Activated CD4-positive, alpha-beta memory T cell treated with anti-CD3 and anti-CD28 coated beads, Interleukin-2, amount 10 ng/mL, durations not matched to agents 7 days and 5 days (primary cell): ENCODE results near the gene TEK. TPM values are rescaled to one million over a fixed set of nuclear protein-coding genes. Genes with fewer than 3 reads are reported as not detected.
"Not testable (repeated sequence)": the region's sequence is repeated elsewhere in the genome, so short reads cannot be mapped to it uniquely, and the experiment has no call there.

Source experiments
- CTCF ChIA-PET: fragments of 350-600 bp; sonication (Branson Sonifier 250); formaldehyde crosslinking; loops from one replicate; lab custom pipeline; 2021; ENCODE audit warnings: antibody characterized with exemption, inconsistent platforms; lab: Charles Lee
- POLR2A ChIA-PET: fragments of 350-600 bp; sonication (Branson Sonifier 250); formaldehyde crosslinking; loops from one replicate; lab custom pipeline; 2021; ENCODE audit warnings: antibody characterized with exemption; lab: Charles Lee
- DNase-seq: peaks from one replicate; pipeline ENCODE4 v3.0.0-alpha.2; 2020
- H3K27ac Mint-ChIP-seq: one replicate; pipeline ENCODE4 v1.8.0; 2021; ENCODE audit warnings: mild to moderate bottlenecking, mixed read lengths
- H3K27me3 Mint-ChIP-seq: one replicate; pipeline ENCODE4 v1.8.0; 2021; ENCODE audit warnings: mixed read lengths
- H3K36me3 Mint-ChIP-seq: one replicate; pipeline ENCODE4 v1.8.0; 2021; ENCODE audit warnings: low read depth, mixed read lengths
- H3K4me1 Mint-ChIP-seq: one replicate; pipeline ENCODE4 v1.8.0; 2021; ENCODE audit warnings: mixed read lengths
- H3K4me3 Mint-ChIP-seq: one replicate; pipeline ENCODE4 v1.8.0; 2021; ENCODE audit warnings: mild to moderate bottlenecking, mixed read lengths
- H3K9me3 Mint-ChIP-seq: one replicate; pipeline ENCODE4 v1.8.0; 2021; ENCODE audit warnings: mixed read lengths
- total RNA-seq, 2 experiments: library from RNA; stranded (reverse); gene quantifications; one replicate each; pipeline ENCODE4 v1.2.3, GENCODE V29; 2021

The TEK gene
- total RNA-seq, 2 experiments from 2014 or later: not detected

DNA sequence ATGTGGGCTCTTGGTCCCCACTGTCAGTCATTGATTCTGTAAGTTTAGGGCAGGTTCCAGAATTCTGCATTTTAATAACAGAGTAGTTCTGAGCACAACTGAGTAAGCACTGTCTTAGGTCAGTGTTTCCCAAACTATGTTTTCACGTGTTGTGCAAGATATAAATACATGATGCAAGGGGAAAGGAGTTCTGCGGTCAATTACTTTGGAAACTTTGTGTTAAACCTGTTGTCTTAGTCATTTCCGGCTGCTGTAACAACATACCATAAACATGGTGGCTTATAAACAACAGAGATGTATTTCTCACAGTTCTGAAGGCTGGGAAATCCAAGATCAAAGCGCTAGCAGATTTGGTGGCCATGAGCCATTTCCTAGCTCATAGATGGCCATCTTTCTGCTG is 118.2 kb downstream of the TEK start:
- Mint-ChIP-seq H3K27me3 (no peaks in the 10 kb centered on the region), H3K27ac (no peak overlapping the region), H3K4me1 (no peaks in the 10 kb centered on the region), H3K36me3 (no peaks in the 10 kb centered on the region), H3K9me3 (no peaks in the 10 kb centered on the region), H3K4me3 (no peak overlapping the region)
- ChIA-PET POLR2A (no interaction called here), CTCF (no interaction called here)
- no peak for DNase-seq

DNA sequence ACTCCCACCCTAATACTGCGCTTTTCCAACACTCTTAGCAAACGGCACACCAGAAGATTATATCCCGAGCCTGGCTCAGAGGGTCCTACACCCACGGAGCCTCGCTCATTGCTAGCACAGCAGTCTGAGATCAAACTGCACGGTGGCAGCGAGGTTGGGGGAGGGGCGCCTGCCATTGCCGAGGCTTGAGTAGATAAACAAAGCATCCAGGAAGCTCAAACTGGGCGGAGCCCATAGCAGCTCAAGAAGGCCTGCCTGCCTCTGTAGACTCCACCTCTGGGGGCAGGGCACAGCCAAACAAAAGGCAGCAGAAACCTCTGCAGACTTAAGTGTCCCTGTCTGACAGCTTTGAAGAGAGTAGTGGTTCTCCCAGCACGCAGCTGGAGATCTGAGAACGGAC is 130.6 kb downstream of the TEK start:
- DNase-seq, H3K4me1 Mint-ChIP-seq, CTCF ChIA-PET, H3K9me3 Mint-ChIP-seq, POLR2A ChIA-PET, H3K36me3 Mint-ChIP-seq, H3K27ac Mint-ChIP-seq, H3K27me3 Mint-ChIP-seq, H3K4me3 Mint-ChIP-seq: not testable (repeated sequence)

DNA sequence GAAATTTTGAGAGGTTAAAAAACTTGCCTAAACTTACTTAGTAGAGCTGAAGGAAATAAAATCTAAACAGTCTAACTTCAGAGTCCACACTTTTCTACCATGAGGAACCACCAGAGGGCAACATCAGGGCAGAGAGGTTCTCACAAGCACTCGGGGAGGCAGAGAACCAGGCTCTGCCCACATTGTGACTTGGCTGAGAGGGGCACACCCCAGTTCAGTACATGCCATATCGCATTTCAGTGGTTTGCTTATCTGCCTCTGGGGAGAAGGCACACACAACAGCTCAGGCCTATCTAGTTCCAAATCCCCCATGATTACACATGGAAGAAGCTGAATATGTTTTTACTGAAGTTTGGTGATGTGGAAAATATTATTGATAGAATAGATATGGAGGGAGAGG is 138.7 kb downstream of the TEK start:
- ChIA-PET CTCF (interaction anchor here (1.6 kb wide), 1 partner anchor 16 kb away, joined by 3 read pairs; no protein-coding TSS in a partner anchor), POLR2A (no interaction called here)
- Mint-ChIP-seq H3K4me1 (no peaks in the 10 kb centered on the region), H3K36me3 (no peaks in the 10 kb centered on the region), H3K27ac (no peak overlapping the region), H3K9me3 (no peaks in the 10 kb centered on the region), H3K27me3 (peaks cover 7% of the 10 kb centered on the region), H3K4me3 (no peak overlapping the region)
- no peak for DNase-seq

DNA sequence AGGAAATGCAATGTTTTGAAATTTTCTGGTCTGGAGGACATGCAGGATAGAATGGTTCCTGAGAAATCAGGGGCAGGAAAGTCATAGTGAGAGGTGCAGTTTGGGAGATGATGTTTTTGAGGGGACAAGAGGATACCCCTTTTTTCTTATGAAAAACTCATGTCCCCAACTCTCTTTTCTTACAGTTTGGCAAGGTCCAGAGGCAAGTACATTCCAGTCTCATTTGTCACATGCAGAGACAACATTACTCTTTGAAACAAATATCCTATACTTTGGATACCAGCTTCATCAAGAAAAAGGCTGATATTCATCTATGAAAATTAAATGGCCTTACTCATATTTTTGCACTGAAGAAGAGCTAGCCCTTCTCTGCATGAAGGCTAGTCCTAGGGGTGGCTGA is 139.7 kb downstream of the TEK start:
- no peak overlapping the region for H3K27ac Mint-ChIP-seq
- no peak overlapping the region for H3K4me3 Mint-ChIP-seq
- CTCF ChIA-PET: interaction anchor here (1.6 kb wide), 1 partner anchor 15 kb away, joined by 3 read pairs; no protein-coding TSS in a partner anchor
- POLR2A ChIA-PET: no interaction called here
- no peak for DNase-seq
- H3K4me1 Mint-ChIP-seq: no peaks in the 10 kb centered on the region
- peaks cover 5% of the 10 kb centered on the region for H3K27me3 Mint-ChIP-seq
- H3K36me3 Mint-ChIP-seq: no peaks in the 10 kb centered on the region
- H3K9me3 Mint-ChIP-seq: no peaks in the 10 kb centered on the region

DNA sequence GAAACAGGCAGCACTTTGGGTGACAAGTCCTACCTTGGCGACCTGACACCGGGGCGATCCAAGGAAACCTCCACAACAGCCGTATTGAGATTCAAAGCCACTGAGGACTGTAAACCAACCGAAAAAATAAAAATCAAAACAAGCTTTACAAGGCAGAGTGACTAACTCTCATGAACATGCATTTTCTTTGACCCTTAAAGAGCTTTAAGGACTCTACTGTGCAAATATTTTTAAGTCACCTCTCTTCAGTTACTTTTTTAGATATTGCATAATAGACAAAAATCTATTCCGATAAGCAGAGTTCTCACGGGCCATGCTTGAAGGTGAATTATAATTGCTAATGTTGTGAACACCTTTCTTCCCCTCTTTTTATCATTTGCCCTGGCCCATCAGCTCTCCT is 149.6 kb downstream of the TEK start:
- Mint-ChIP-seq H3K27ac (no peak overlapping the region), H3K9me3 (no peaks in the 10 kb centered on the region), H3K4me1 (no peaks in the 10 kb centered on the region), H3K36me3 (no peaks in the 10 kb centered on the region), H3K4me3 (no peak overlapping the region), H3K27me3 (no peaks in the 10 kb centered on the region)
- DNase-seq: no peak
- ChIA-PET POLR2A (no interaction called here), CTCF (interaction anchor here (0.6 kb wide), 1 partner anchor 61 kb away, joined by 3 read pairs; no protein-coding TSS in a partner anchor)

DNA sequence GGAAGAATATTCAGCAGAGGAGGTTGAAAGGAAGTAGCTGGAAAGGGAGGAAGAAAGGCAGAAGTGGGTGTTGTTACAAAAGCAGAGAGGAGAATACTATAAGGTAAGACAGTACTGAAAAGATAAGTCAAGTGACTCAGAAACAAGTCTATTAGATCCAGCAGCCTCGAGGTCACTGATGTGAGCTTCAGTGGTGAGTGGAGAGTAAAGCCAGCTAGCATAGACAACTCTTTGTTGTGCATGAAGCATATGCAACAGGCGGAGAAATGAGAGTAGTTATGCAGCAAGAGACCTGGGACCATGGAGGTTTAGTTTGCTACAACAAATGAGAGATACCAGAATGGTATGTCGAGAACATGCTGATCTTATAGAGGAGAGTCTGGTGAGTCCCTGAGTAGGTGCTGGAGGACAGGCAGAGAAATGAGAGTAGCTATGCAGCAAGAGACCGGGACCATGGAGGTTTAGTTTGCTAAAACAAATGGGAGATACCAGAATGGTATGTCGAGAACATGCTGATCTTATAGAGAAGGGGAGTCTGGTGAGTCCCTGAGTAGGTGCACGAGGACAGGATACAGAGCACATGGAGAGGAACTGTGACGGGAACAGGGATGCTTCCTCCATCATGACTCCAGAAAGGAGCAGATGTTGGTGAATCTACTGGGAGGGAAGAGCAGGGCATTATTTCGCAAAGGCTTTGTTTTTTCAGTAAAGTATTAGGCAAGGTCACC is 151.9 kb downstream of the TEK start:
- ChIA-PET CTCF (no interaction called here), POLR2A (no interaction called here)
- Mint-ChIP-seq H3K9me3 (no peaks in the 10 kb centered on the region), H3K27ac (no peak overlapping the region), H3K4me1 (no peaks in the 10 kb centered on the region), H3K36me3 (no peaks in the 10 kb centered on the region), H3K27me3 (no peaks in the 10 kb centered on the region), H3K4me3 (no peak overlapping the region)
- DNase-seq: no peak

DNA sequence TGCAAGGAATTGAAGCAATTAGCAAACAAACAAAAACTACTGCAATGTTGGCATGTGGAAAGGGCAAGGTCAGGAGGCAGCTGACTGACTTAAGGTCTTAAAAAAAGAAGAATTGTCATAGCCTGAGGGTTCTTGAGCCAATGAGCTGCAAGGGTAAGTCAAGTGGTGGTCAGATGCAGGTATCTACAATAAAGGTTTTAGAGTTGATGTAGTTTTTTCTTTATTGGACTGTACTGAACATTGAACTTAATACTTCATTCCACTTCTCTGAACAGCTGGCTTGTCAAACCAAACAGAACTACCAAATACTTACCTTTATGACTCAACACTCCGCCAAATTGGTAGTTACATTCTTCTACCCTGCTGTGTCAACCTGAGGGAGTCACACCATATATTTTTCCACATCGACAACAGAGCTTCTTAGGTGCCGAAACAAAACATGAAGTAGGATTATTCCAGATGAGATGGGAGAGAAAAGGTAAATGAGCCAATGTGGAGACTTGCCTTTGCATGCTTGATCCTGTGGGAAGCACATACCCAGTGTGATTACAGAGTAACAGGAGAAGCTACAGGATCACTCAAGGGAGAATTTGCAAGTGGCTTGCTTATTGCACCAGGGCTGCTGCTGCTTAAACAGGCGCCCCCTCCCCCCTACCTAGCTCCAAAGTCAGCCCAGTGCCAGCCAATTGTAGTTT is 152.6 kb downstream of the TEK start:
- Mint-ChIP-seq H3K9me3 (no peaks in the 10 kb centered on the region), H3K4me1 (no peaks in the 10 kb centered on the region), H3K4me3 (no peak overlapping the region), H3K27ac (no peak overlapping the region), H3K36me3 (no peaks in the 10 kb centered on the region), H3K27me3 (peaks cover 2% of the 10 kb centered on the region)
- CTCF ChIA-PET: no interaction called here
- DNase-seq: no peak
- POLR2A ChIA-PET: no interaction called here

DNA sequence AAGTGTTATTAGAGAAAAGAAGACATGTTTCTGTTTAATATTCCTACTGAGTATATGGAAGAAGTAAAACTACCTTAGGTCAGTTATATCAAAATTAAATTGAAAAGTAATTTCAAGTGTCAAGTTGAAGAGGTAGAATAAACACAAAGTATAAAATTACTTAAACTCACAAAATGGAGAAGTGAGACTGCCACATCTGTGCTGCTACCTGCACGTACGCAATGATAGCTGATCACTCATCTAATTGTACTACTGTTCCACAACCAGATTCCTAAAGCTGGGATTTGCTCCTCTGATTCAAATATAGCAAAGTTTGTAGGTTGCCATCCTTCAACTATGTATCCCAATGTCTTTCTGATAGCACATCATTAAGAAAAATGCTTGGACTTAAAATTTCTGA is 163.1 kb downstream of the TEK start:
- Mint-ChIP-seq H3K9me3 (no peaks in the 10 kb centered on the region), H3K27ac (no peak overlapping the region), H3K27me3 (peaks cover 1% of the 10 kb centered on the region), H3K36me3 (no peaks in the 10 kb centered on the region), H3K4me1 (no peaks in the 10 kb centered on the region), H3K4me3 (no peak overlapping the region)
- ChIA-PET POLR2A (no interaction called here), CTCF (no interaction called here)
- DNase-seq: no peak

DNA sequence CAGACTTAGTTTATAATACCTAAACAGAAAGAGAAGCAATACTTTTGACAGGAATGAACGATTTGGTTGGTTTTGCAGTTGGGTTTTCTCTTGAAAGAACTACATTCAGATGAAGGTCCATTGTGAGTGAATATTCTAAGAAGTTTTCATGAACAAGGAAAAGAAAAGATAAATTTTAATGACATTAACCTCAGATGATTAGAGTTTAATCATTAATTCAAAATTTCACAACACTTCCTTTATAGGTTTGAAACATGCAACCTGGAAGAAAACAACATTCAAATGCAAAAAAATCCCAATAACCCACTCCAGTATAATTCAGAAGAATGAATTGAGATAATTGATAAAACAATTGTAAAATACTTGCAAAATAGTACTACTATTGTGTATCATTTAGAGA is 164.2 kb downstream of the TEK start:
- Mint-ChIP-seq H3K9me3 (no peaks in the 10 kb centered on the region), H3K4me3 (no peak overlapping the region), H3K27ac (no peak overlapping the region), H3K27me3 (peaks cover 3% of the 10 kb centered on the region), H3K4me1 (no peaks in the 10 kb centered on the region), H3K36me3 (no peaks in the 10 kb centered on the region)
- CTCF ChIA-PET: no interaction called here
- POLR2A ChIA-PET: no interaction called here
- no peak for DNase-seq

DNA sequence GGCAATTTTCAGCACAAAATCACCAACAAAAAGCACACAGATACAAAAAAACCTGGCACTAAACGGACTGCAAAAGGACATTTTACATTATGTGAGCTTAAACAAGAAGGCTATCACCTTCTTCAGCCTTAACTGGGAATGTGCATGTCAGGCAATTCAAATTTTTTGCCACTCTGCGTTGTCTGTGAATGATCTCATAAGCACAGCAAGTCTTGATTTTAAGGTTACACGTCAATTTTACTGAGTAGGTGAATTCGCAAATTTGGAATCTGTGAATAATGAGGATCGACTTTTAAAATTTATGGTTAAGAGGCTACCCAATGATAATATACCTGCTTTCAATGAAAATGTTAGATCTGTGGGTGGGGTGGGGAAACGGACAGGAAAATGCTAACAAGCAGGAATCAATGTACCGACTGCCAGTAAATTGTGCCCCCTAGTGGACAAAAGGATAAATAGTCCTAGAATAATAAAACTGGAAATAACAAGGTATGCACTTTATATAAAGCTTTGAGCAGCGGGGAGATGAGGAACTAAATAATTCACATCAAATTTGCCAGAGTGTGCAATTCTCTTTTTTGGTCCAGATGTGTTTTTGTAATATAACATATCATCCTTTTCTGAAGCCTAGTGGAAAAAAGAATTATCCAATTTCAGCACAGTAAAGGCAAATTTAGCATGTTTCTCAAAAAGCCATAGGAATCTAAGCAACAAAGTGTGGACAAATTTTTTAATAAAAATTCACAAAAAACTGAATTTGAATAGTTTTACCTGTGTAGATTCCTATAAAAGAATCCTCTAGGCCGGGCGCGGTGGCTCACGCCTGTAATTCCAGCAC is 167.4 kb downstream of the TEK start:
- DNase-seq: no peak
- Mint-ChIP-seq H3K4me3 (no peak overlapping the region), H3K4me1 (no peaks in the 10 kb centered on the region), H3K36me3 (no peaks in the 10 kb centered on the region), H3K27ac (no peak overlapping the region), H3K27me3 (peaks cover 7% of the 10 kb centered on the region), H3K9me3 (no peaks in the 10 kb centered on the region)
- POLR2A ChIA-PET: no interaction called here
- CTCF ChIA-PET: interaction anchor here (0.6 to 1.1 kb wide), 2 partner anchors 32 to 244 kb away, joined by 3 read pairs; no protein-coding TSS in a partner anchor

DNA sequence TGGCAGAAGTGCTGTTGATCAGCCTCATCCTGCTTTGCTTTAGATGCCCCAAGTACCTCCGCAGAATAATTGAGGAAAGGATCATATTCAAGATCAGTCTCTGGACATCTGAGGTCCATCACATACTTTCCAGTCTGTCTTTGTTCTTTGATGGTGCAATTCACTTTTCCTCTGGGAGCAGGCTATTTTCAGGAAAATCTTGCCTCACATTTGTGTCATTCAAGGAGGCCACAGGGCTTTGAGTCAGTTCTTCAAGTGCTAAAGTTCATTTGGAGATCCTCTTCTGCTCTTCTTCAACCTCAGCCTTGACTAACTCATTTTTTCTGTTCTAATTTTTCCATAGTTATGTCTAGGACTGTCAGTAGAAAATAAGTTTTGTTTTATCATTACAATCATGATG is 169.3 kb downstream of the TEK start:
- no peaks in the 10 kb centered on the region for H3K9me3 Mint-ChIP-seq
- no peak overlapping the region for H3K27ac Mint-ChIP-seq
- H3K4me3 Mint-ChIP-seq: no peak overlapping the region
- H3K36me3 Mint-ChIP-seq: no peaks in the 10 kb centered on the region
- DNase-seq: no peak
- no peaks in the 10 kb centered on the region for H3K4me1 Mint-ChIP-seq
- POLR2A ChIA-PET: no interaction called here
- CTCF ChIA-PET: no interaction called here
- H3K27me3 Mint-ChIP-seq: peaks cover 8% of the 10 kb centered on the region

DNA sequence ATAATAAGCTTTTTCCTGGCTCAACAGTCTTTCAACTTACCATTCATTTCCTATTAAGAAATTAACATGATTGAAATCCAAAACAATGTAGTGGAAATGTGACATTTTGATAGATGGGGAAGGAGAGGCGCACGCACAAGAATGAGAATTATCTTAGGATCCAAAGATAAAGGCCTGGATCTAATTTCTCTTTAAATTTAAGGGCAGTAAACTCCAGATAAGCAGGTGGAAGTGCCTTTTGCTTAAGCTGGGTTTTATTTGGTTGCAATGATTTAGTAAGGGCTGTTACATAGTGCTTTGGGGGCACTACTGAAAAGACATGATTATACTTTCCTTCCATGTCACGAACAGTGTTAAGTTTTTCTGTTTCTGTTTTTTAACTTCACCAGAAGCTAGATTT is 170.6 kb downstream of the TEK start:
- ChIA-PET POLR2A (no interaction called here), CTCF (interaction anchor here (1.2 to 1.6 kb wide), 2 partner anchors 8 to 17 kb away, joined by 3 to 4 read pairs; no protein-coding TSS in a partner anchor)
- no peak for DNase-seq
- Mint-ChIP-seq H3K4me1 (no peaks in the 10 kb centered on the region), H3K27me3 (peaks cover 8% of the 10 kb centered on the region), H3K4me3 (no peak overlapping the region), H3K36me3 (no peaks in the 10 kb centered on the region), H3K27ac (no peak overlapping the region), H3K9me3 (no peaks in the 10 kb centered on the region)
